HG03342 (cell line): Measurements from ENCODE around the gene IPO9.
"Not testable (repeated sequence)": the region's sequence is repeated elsewhere in the genome, so short reads cannot be mapped to it uniquely, and the experiment has no call there.

Experiments used
- ATAC-seq: cut with Tn5 transposase; IDR thresholded peaks from one replicate; pipeline ENCODE4 v1.9.1; 2021; ENCODE audit warnings: mild to moderate bottlenecking, moderate library complexity; ENCODE audit not compliant: unreplicated experiment

IPO9 gene

DNA sequence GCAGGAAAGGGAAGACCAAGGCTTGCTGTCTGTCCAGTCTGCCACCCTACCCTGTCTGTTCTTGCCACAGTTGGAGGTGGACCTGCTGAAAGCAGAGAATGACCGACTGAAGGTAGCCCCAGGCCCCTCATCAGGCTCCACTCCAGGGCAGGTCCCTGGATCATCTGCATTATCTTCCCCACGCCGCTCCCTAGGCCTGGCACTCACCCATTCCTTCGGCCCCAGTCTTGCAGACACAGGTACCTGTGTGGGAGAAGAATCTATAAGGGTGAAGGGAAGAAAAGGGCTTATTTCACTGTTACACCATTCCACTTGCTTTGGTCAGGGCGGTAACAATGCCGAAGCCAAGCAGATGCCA, 20.3 kb upstream of the IPO9 start:
- ATAC-seq = no peak

DNA sequence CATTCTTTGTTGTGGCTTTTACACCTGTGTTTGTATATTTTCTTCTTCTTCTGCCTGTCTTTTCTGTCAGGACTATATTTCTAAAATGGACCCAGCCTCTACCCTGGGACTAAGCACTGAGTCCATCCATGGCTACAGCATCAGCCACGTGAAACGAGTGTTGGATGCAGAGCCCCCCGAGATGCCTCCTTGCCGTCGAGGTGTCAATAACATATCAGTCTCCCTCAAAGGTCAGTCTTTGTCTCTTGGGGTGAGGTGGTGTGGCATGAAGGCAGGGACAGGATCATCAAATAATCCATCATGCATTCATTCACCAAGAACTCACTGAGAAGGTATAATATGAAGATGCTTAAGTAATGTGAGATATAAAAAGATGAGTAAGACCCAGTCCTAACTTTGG, 19.1 kb upstream of the IPO9 start:
- ATAC-seq = no peak

DNA sequence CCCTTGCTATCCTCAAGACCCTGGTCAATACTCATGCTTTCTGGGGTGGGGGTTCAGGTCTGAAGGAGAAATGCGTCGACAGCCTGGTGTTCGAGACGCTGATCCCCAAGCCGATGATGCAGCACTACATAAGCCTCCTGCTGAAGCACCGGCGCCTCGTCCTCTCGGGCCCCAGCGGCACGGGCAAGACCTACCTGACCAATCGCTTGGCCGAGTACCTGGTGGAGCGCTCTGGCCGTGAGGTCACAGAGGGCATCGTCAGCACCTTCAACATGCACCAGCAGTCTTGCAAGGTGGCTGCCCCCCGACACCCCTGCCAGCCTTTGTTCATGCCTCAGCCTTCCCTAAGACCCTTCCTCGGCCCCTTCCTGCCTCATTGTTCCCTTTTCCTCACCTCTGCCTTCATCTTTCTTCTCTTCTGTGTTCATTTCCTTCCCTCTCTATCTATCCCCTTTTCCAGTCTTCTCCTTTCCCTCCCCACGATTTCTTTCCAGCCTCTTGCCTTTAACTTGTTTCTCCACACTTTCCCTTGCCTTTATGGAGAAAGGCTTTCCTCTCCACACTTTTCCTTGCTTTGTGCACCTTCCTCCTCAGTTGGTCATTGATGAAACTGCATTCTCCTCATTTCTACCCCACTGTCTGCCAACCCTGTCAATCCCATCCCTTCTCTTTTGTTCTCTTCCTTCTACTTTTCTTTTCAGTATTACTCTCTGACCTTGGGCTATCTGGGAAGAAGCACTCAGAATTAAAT, 18.3 kb upstream of the IPO9 start:
- ATAC-seq = no peak

DNA sequence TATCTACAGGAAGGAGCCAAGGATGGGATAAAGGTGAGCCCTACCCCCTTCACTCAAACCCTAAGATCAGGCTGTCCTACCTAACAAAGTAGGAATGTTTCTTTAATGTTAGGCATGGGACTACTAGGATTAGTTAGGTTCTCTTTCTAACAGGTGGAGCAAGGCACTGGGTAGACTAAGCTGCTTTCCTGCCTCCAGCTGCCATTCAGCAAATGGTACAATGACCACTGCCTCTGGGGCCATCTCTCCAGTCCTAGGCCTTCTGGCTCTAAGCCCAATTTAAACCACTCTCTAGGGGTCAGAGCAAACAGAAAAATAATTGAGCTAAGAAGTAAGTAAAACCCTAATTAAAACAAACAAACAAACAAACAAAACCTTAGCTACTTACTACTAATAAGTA, 15.7 kb upstream of the IPO9 start:
- no peak for ATAC-seq

DNA sequence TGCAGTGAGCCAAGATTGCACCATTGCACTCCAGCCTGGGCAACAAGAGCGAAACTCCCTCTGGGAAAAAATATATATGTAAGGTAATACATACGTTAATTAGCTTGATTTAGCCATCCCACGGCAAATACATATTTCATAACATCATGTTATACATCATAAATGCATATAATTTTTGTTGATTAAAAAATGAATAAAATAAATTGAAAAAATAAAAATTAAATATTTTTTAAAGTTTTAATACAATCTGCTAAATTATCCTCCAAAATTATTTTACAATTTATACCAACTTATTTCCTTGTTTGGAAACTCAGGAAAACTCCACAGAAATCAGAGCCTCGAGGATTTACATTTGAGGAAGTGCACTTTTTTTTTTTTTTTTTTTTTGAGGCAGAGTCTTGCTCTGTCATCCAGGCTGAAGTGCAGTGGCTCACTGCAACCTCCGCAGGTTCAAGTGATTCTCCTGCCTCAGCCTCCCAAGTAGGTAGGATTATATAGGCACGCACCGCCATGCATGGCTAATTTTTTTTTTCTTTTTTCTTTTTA, 12.6 kb upstream of the IPO9 start:
- no peak for ATAC-seq

DNA sequence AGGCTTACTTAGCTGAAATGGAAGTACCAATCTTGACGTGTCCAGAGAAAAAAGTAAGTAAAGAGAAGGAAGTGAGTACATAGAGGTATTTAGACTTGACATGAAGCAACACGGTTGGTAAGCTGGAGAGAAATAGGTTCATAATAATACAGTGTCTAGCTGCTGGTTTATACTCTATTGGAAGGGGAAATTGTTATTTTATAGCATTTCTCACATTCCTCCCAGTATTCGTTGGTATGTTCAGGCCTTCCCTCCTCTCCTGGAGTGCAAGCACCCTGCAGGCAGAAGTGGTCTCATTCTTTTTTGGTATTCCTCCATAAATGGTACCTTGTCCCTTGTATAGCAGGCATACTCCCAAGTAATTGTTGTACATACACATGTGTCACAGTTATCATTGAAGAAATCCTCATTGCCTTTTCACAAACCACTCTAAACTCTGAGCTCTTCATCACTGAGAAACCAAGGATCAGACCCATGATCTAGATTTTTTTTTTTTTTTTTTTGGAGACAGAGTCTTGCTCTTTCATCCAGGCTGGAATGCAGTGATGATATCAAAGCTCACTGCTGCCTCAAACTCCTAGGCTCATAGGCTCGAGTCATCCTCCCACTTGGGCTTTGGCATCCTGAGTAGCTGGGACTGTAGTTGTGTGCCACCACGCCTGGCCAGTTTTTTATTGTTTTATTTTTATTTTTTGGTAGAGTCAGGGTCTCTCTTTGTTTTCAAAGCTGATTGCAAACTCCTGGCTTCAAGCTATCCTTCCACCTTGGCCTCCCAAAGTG, 9.8 kb upstream of the IPO9 start:
- ATAC-seq = no peak

DNA sequence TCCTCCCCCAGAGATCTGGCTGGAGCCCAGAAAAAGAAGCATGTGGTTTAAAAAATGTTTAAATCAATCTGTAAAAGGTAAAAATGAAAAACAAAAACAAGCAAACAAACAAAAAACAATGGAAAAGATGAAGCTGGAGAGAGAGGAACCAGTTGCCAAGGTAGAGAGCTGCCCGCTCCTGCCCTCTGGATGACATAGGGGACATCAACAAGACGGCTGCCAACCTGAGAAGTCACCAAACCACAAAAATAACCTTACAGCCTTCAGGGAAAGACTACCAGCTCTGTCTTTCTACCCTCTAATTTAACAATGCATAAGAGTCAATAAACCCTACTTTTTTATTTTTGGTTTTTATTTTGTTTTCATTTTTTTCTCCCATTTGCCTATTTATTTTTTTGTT, 8.5 kb upstream of the IPO9 start:
- no peak for ATAC-seq

DNA sequence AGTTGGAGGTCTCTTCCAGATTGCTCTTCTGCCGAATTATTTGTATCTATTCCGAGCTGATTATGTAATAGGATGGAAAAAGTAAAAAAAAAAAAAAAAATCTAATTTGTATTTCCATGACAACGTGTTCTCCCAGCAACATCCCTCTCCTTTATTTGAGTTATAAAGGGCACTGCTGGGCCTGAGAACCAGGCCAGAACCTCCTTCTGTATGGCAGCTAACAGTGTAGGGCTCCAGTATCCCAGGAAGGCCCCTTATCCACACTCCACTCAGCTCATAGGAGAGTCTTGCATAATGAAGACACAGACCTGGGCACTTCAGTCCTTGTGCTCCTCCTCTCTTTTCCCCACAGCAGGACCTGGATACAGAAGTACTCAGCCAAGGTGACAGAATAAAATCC, 3.7 kb upstream of the IPO9 start:
- ATAC-seq = no peak

DNA sequence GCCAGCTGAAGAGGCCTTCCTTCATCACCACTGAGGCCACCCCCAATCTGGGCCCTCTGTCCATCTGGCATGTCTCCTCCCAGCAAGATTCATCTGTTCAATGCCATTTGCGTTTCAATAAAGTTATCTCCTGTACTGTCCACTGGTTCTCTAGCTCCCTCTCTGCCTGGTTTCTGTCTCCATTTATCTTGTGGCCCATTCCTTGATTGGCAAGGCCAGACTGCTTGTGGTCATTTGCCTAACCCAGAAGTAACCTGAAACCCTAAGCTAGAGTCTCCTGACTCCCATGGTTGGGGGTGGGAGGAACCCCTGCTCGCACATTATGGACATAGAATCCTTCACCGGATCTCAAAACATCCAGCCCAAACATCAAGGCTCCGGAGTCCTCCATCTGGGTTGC, 2.1 kb upstream of the IPO9 start:
- no peak for ATAC-seq

DNA sequence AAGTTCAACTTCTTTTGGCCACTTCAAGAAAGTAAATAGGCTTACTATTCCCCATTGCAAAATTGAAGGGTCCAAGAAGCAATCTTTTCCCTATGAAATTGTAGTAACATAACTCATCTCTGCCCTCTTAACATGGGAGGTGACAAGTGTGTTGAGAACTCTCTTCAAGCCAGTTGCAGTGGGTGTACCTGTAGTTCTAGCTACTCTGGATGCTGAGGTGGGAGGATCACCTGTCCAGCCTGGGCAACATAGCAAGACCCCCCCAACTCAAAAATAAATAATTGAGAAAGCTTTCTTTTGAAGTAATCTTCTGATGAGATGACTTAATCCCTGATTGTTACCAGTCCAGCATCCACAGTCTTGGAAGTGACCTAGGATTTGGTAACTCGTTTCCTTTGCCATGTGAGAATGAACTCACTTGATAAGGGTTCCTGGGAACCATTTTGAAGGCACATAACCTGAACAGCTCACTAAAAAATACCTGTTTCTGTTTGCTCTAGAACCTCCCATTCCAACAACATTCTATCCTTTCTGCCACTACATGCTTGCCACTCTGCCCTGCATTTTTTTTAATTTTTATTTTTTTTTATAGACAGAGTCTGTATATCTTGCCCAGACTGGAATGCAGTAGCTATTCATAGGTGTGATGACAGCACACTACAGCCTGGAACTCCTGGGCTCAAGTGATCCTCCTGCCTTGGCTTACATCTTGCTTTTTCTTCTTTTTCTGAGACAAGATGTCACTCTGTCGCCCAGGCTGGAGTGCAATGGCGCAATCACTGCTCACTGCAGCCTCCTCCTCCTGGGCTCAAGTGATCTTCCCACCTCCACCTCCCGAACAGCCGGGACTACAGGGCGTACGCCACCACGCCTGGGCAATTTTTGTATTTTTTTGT, 1.4 kb upstream of the IPO9 start:
- no peak for ATAC-seq

DNA sequence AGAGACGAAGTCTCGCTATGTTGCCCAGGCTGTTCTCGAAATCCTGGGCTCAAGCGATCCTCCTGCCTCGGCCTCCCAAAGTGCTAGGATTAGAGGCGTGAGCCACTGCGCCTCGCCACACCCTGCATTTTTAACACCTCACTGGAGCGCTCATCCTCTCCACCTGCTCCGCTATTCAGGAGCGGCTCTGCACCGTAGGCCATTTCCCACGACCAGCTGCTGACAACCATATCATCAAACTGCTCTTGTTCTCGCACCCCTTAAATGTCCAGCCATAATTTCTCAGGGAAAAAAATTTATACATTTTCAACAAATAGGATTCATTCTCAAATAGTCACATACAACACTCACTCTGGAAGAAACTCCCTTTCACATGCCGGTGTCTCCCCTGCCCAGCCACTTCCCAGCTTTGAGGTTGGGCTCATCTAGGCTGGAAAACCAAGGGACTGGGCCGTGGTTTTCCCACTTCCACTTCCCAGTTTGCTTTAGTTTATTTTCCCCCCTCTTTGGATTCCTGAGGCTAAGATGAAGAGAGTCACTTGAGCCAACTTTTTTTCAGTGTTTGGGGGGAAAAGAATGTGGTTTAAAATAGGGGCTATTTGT, 639 bp upstream of the IPO9 start:
- ATAC-seq = no peak

DNA sequence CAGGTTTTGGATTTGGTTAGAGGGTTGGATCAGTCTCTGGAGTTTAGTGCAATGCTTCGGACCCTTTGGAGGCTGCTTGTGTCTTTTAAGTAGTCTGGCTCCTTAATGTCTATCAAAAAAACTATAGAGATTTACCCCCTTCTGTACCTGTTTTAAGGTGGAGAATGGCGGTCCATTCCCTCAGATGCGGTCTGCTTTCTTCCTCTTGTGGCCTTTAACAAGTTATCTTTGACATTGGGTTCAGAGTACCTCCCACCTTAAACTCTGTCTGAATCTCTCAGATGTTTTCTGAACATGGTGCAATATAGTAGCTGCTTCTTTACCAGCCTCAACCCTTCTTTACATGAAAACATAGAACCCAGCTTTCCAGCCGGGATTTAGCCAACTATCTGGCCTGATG, 2.4 kb downstream of the IPO9 start:
- no peak for ATAC-seq

DNA sequence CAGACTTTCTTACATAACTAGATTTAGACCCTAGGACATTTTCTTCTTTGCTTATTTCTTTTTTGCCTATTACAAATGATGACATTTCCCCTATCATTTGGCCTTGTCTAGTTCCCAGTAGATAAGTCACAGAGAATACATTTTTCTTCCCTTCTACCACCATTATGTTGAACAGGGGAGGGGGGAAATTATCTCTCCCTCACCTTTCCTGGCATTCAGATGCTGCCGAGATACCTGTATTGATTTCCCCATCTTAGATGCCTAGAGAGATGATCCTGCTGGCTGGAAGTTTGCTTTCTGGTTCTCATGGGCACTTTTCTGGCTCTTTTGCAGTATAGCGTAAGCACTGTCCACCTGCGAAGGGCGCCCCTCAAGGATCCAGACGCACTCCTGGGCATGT, 5.7 kb downstream of the IPO9 start:
- ATAC-seq = no peak

DNA sequence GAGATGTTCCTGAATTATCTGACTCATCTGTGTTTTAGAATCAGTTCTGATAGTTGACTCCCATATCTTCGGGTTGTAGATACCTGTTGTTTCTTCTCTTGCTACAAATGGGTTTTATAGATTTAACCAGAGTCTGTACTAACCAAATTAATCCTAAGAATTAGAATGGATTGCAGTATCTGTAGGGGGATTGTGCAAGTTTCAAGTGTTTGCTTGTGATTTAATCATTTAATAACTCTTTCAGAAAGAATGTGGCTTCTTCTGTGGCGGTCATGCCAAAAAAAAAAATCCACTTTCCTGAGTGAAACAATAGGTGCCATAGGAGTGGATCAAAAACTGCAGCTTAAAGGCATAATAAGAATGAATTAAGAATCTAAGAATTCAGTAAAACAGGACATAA, 9.4 kb downstream of the IPO9 start:
- ATAC-seq = no peak

DNA sequence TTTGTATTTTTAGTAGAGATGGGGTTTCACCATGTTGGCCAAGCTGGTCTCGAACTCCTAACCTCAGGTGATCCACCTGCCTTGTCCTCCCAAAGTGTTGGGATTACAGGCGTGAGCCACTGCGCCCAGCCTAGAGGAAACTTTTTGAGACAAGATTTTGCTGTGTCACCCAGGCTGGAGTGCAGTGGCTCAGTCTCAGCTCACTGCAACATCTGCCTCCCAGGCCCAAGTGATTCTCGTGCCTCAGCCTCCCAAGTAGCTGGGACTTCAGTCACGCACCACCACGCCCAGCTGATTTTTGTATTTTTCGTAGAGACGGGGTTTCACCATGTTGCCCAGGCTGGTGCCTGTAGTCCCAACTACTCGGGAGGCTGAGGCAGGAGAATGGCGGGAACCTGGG, 10.1 kb downstream of the IPO9 start:
- not testable (repeated sequence) for ATAC-seq

DNA sequence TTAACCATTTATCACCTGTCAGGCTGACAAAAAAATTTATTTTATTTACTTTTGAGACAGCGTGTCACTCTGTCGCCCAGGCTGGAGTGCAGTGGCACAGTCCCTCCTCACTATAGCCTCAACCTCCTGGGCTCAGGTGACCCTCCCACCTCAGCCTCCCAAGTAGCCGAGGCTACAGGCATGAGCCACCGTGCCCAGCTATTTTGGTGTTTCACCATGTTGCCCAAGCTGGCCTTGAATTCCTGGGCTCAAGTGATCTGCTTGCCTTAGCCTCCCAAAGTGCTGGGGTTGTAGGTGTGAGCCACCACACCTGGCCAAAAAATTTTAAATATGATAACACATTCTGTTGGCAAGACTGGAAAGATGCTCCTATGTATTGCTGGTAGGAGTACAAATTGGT, 11.1 kb downstream of the IPO9 start:
- no peak for ATAC-seq

DNA sequence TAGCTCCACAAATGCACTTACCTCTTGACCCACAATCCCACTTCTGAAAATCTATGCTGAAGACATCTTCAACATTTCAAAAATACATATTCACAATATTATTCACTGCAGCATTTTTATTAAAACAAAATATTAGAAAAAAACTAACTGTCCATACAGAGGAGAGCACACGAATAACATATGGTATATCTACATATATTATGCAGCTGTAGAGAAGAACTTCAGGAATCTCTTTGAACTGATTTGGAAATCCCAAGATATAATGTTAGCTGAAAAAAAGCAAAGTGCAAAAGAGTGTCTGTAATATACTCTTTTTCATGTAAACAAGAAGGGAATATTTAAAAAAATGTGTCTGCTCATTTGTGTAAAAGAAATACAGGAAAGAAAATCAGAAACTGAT, 11.5 kb downstream of the IPO9 start:
- ATAC-seq = no peak

DNA sequence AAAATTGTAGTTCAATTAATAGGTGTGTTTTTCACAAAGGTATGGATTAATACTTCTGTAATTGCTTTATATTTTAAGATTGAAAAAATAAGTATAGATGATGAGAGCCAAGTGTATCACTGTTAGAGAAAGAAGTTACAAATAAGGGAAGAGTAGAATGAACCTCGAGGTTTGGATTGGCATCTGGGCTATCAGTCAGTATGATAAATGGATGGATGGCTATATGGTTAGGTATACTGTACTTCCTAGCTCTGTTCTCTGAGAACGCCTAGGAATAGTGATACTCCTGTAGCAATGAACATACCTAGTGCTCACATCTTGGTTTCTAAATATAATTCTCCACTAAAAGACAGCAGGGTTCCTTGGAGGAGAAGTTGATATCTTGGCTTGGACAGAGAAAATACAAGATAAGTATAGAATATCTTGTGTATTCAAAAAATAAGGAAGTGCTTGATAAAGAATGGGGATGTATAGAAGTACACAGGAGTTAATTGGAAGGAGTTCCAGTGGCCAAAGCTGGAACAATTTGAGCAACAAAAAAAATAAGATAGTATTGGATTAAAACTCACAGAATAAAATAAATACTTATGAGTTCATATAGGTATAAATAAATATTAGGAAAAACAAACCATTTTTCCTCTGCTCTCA, 12.4 kb downstream of the IPO9 start:
- no peak for ATAC-seq

DNA sequence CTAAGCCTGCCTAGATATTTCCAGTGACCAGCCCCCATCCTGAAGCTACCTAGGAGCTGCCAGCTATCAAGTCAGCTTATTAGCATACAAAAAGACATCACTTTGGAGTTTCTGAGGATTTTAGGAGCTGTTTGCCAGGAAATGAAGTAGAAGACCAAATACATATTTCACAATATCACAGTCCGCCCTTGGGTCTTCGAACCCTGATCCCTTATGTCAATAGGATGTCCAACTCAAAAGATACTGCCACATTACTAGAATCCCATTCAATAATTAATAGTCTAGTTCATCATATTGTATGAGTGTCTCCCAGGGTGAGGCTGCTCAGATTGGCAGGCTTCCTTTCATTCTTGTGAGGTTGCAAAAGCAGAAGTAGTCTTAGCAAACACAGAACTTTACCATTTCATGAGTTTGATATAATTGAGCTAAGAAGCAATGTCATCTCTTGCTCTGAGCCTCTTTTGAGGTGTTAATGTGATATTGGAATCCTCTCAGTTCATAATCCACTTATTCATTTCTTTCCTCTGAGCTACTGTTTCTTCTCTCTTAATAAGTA, 13.6 kb downstream of the IPO9 start:
- no peak for ATAC-seq
